Fibroblast of skin of right biceps (primary cell): ENCODE measurements around the gene TMC4.

Experiments
- DNase-seq: peaks from one replicate; pipeline ENCODE4 v3.0.0-alpha.2; 2013

TMC4 gene

DNA sequence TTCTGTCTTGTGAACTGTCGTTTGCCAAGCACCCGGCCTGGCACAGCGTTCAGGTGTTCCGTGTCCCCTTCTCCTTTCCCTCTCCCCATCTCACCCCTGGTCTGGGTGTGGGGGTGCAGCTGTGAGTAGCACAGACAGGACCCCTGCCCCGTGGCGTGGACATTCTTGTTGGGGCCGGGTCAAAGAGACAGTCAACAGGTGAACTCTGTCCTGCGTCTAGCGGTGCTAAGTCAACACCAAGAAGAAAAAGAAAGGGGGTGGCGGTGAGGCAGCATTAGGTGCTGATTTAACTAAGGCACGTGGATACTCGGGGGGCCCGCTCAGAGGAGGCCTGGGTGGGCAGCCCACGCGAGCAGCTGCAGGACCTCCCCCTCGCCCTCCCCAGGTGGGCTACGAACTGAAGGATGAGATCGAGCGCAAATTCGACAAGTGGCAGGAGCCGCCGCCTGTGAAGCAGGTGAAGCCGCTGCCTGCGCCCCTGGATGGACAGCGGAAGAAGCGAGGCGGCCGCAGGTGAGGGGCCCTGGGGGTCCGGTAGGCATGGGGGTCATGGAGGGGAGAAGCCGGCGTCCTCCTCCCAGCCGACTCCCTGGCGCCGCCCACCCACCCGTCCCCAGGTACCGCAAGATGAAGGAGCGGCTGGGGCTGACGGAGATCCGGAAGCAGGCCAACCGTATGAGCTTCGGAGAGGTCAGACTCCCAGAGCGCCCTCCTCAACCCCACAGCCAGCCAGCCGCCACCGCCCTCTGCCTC, 45.1 kb downstream of the TMC4 start:
- no peak for DNase-seq

DNA sequence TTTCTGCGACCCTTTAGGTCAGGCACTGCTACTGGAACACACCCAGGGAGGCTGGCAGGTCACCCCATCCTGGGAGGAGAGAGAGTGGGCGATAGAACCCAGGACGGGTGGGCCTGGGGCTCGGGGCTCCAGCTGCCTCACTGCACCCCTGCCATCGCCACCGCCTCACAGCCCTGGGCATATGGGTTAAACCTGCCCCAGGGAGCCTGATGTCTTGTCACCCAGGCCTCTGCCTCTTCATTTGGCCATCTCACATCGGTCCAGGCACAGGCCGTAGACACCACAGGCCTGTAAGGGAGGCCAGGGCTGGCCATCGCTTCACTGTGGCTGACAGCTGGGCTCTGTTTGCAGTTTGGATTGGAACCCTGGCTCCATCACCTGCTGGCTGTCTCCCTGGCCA, 47.2 kb downstream of the TMC4 start:
- DNase-seq: no peak

DNA sequence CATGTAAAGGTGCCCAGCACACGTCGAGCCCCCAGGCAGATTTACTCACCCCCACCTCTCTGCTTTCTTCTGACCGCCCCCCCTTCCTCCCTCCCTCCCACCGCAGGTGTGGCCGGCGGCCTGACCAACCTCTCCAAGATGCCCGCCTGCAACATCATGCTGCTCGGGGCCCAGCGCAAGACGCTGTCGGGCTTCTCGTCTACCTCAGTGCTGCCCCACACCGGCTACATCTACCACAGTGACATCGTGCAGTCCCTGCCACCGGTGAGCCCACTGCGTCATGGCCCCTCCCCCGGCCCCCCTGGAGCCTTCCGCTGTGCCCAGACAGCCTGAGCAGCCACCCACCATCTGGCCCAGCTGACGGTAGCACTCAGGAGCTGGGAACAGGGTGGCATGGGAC, 48.6 kb downstream of the TMC4 start:
- no peak for DNase-seq

DNA sequence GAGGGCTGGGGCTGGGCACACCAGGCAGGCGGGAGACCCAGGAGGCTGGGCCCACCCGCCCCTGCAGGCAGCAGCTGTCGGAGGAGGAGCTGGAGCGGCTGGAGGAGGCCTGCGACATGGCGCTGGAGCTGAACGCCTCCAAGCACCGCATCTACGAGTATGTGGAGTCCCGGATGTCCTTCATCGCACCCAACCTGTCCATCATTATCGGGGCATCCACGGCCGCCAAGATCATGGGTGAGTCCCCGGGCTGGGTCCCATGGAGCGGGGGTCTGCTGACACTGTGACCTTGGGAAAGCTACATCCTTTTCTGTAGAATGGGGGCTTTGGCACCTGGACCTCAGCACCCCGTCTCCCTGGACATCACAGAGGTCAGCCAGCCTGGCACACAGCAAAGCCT, 49.3 kb downstream of the TMC4 start:
- no peak for DNase-seq

DNA sequence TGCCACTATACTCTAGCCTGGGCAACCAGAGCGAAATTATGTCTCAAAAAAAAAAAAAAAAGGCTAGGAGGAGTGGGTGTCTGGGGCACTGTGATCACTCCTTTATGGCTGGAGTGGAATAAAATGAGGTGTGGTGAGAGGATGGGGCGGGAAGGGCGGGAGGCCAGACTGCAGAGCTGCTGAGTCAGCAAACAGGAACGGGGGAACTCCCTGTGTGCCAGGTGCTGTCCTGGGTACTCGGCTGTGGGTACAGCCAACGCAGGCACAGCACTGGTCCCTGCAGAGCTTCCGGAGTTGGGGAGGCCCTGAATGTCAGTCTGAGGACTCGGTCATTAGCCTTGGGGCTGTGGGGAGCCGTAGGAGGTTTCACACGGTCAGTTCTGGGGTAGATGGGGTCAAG, 51.7 kb downstream of the TMC4 start:
- DNase-seq: no peak

DNA sequence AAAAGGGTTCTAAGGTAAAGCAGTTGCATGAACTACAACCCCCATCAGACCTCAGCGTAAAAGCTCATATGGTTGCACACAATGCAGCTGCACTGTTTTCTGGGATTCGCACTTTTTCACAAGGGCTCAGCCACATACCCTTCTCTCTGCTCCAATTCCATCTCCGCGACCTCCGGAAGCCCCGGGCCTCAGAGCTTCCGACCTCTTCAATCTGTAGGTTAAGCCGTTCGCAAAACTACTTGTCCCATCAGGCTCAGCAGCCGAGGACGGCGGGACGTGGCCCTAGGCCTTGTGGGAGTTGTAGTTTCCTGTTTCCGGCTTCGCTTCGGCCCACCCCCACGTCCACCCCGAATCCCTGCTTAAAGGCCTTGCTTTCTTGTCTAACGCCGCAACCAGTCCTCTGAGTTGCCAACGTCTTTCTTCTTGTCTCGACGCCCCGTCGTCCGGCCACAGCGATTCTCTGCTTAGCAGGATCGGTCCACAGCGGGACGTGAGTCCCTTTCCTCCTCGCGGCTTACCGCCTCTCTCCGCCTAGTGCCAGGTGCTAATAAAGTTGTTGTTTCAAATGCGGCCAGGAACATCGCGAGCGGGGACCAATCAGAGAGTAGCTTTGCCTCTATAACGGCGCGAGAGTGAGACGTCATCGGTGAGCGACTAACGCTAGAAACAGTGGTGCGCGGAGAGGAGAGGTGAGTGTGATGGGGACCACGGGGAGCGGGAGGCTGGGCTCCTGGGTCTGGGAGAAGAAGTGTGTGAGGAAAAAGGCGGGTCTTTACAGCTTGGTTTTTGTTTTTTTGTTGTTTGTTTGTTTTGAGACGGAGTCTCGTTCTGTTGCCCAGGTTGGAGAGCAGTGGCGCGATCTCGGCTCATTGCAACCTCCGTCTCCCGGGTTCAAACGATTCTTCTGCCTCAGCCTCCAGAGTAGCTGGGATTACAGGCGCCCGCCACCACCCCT, 57.6 kb downstream of the TMC4 start, which contains the start of the genes PRPF31 and TFPT:
PRPF31 (plus strand) TSS at position 646 of the 955 bp plus-strand sequence. CDS start 2,525 bp downstream, outside the sequence.
TFPT (minus strand) TSS at position 549 of the 955 bp plus-strand sequence; CDS start at position 161, 388 bp downstream.
- peak; percentile 99 for DNase-seq

DNA sequence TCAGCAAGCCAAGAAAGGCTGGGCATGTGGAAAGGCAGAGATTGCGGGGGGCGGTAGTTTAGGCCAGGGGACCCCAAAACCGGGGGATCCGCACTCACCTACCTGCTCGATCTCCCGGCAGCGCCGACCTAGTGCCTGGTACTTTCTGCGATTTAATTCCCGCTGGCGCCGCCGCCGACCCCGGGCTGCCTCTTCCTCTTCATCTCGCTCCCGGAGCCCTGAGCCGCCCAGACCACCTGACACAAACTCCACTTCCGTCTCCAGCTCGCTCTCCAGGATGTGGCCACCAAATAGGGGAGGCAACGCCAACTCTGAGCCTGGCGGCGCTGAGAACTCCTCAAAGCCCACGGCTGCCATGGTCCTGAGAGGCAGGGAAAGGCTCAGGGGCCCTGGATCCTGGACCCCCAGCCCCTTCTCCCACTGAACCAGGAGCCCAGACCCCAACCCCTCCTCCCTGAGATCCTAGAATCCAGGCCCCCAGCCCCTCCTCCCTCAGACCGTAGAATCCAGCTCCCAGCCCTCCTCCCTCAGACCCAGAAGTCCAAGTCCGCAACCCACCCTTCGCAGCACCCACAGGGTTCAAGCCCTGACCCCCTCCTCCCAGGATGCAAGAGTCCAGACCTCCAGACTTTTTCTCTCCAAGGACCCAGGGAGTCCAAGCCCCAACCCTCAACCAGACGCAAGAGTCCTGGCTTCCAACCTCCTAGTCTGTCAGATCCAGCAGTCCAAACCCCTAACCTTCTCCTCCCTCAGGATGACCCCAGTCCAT, 58.4 kb downstream of the TMC4 start:
- DNase-seq: peak; percentile 19
